Stomach (tissue), 4 donors: ENCODE data around the gene MARCHF5.

Experiments used
- CTCF ChIP-seq, 7 experiments: fragments of 450-650 bp in 4 of 7; fragments of 200-600 bp in 3 of 7; sonication (generic) in 3 of 7; IDR thresholded peaks; one replicate each; pipeline ENCODE4 v1.5.1; 2016 to 2019; ENCODE audit warnings: antibody characterized with exemption in 7 of 7, control low read depth in 2 of 7, mild to moderate bottlenecking in 1 of 7
- EP300 ChIP-seq: sonication (generic); formaldehyde crosslinking; IDR thresholded peaks from one replicate; pipeline ENCODE4 v1.6.1; 2017; ENCODE audit warnings: antibody characterized with exemption

- TF ChIP-seq CTCF (IDR thresholded peaks at IDR 0.05) (no peak), EP300 (no peak)
Observed at GRCh38 chr10:92327445-92328433, 36.8 kb downstream of the MARCHF5 start.
